CD14-positive monocyte (primary cell): ENCODE results near the gene AKR7A3. TPM values are rescaled to one million over a fixed set of nuclear protein-coding genes. Genes with fewer than 3 reads are reported as not detected.

Experiments used
- DNase-seq, 3 donors: peaks; one replicate each; pipeline ENCODE4 v3.0.0-alpha.2; 2011 to 2022
- H2AFZ ChIP-seq: 2 replicates; pipeline ENCODE4 v1.6.0; 2012; ENCODE audit warnings: mild to moderate bottlenecking, low read depth, low read length, inconsistent platforms; ENCODE audit not compliant: insufficient read depth, poor library complexity, severe bottlenecking
- H3K27ac ChIP-seq, 2 donors: 1 replicate in 1 of 2; 2 replicates in 1 of 2; pipeline ENCODE4 v1.5.1; 2012 to 2013; ENCODE audit warnings: low read length in 2 of 2, control low read depth in 1 of 2, inconsistent platforms in 1 of 2, low read depth in 1 of 2, mild to moderate bottlenecking in 1 of 2
- H3K27me3 ChIP-seq, 2 donors: one replicate each; pipeline versions ENCODE4 v1.6.0 to v1.6.1; 2011 to 2013; ENCODE audit warnings: low read length in 2 of 2; ENCODE audit not compliant: control insufficient read depth in 2 of 2, insufficient read depth in 2 of 2
- H3K36me3 ChIP-seq, 2 donors: replicated peaks in 1 of 2; 1 replicate in 1 of 2; 2 replicates in 1 of 2; pipeline versions ENCODE4 v1.5.1 to v1.6.1; 2012 to 2013; ENCODE audit warnings: low read length in 2 of 2, control low read depth in 1 of 2, inconsistent platforms in 1 of 2, mild to moderate bottlenecking in 1 of 2; ENCODE audit not compliant: insufficient read depth in 2 of 2, control insufficient read depth in 1 of 2
- H3K4me1 ChIP-seq, 2 donors: 1 replicate in 1 of 2; 2 replicates in 1 of 2; pipeline versions ENCODE4 v1.5.1 to v1.6.1; 2012 to 2013; ENCODE audit warnings: low read length in 2 of 2, control low read depth in 1 of 2, inconsistent platforms in 1 of 2, mild to moderate bottlenecking in 1 of 2, moderate library complexity in 1 of 2; ENCODE audit not compliant: insufficient read depth in 2 of 2, control insufficient read depth in 1 of 2
- H3K4me2 ChIP-seq: replicated peaks from 2 replicates; pipeline ENCODE3; 2012; ENCODE audit warnings: low read length, moderate library complexity, mild to moderate bottlenecking; ENCODE audit not compliant: poor library complexity, severe bottlenecking; ENCODE audit errors: extremely low read depth
- H3K4me3 ChIP-seq, 3 experiments: fragments of 200-600 bp in 1 of 3; sonication (generic) in 1 of 3; replicated peaks in 1 of 3; 1 replicate in 2 of 3; 2 replicates in 1 of 3; pipeline ENCODE4 v1.5.1; 2011 to 2013; ENCODE audit warnings: low read length in 3 of 3, mild to moderate bottlenecking in 3 of 3, control low read depth in 2 of 3, low read depth in 2 of 3, inconsistent platforms in 1 of 3, moderate library complexity in 1 of 3
- H3K79me2 ChIP-seq: 2 replicates; pipeline ENCODE4 v1.6.0; 2012; ENCODE audit warnings: mild to moderate bottlenecking, control low read depth, inconsistent platforms, low read length, moderate library complexity; ENCODE audit not compliant: insufficient read depth
- H3K9ac ChIP-seq: 2 replicates; pipeline ENCODE4 v1.6.0; 2017; ENCODE audit warnings: low read length, mild to moderate bottlenecking; ENCODE audit not compliant: insufficient read depth, poor library complexity, severe bottlenecking
- H3K9me3 ChIP-seq, 2 donors: replicated peaks in 1 of 2; 1 replicate in 1 of 2; 2 replicates in 1 of 2; pipeline versions ENCODE4 v1.5.1 to v1.6.1; 2012 to 2013; ENCODE audit warnings: low read length in 2 of 2, control low read depth in 1 of 2; ENCODE audit not compliant: control insufficient read depth in 1 of 2, insufficient read depth in 1 of 2
- H4K20me1 ChIP-seq: 2 replicates; pipeline ENCODE4 v1.6.0; 2012; ENCODE audit warnings: mild to moderate bottlenecking, low read length, control low read depth, moderate library complexity; ENCODE audit not compliant: insufficient read depth
- H3K27ac Mint-ChIP-seq, 7 donors: one replicate each; pipeline ENCODE4 v1.8.0; 2020; ENCODE audit warnings: mild to moderate bottlenecking in 7 of 7, mixed read lengths in 7 of 7, moderate library complexity in 6 of 7, inconsistent platforms in 2 of 7
- H3K27me3 Mint-ChIP-seq, 3 donors: one replicate each; pipeline ENCODE4 v1.8.0; 2021 to 2022; ENCODE audit warnings: low read depth in 3 of 3, mild to moderate bottlenecking in 3 of 3, mixed read lengths in 3 of 3, moderate library complexity in 3 of 3, inconsistent platforms in 1 of 3
- H3K36me3 Mint-ChIP-seq, 2 donors: one replicate each; pipeline ENCODE4 v1.8.0; 2020; ENCODE audit warnings: mixed read lengths in 2 of 2, inconsistent platforms in 1 of 2, mild to moderate bottlenecking in 1 of 2
- H3K4me1 Mint-ChIP-seq: one replicate; pipeline ENCODE4 v1.8.0; 2020; ENCODE audit warnings: mild to moderate bottlenecking, mixed read lengths
- H3K4me3 Mint-ChIP-seq, 2 donors: one replicate each; pipeline ENCODE4 v1.8.0; 2020; ENCODE audit warnings: mild to moderate bottlenecking in 2 of 2, mixed read lengths in 2 of 2, moderate library complexity in 1 of 2
- H3K9me3 Mint-ChIP-seq, 7 donors: one replicate each; pipeline ENCODE4 v1.8.0; 2020 to 2022; ENCODE audit warnings: mixed read lengths in 7 of 7, mild to moderate bottlenecking in 6 of 7, moderate library complexity in 6 of 7, inconsistent platforms in 2 of 7
- WGBS: methylation state at CpG from one replicate; pipeline ENCODE4 v1.1.5; 2013; ENCODE audit warnings: missing lambda C conversion rate; ENCODE audit not compliant: insufficient coverage; 5-methylcytosine and 5-hydroxymethylcytosine counted together
- intact Hi-C, 2 donors: fragments of 100-400 bp; cut with micrococcal nuclease; formaldehyde crosslinking; loops; one replicate each; pipeline versions ENCODE4 v1.15.0 to v1.15.1; 2023
- polyA plus RNA-seq, 3 donors: library from polyadenylated mRNA; depleted of rRNA in 1 of 3; unstranded in 2 of 3; stranded (reverse) in 1 of 3; fragments of 300-500 nt in 2 of 3; fragments of >200 nt in 1 of 3; fragmentation: Illumina TruSeq in 2 of 3; gene quantifications; 1 replicate in 2 of 3; 2 replicates in 1 of 3; pipeline ENCODE4 v1.2.3, GENCODE V29; 2012 to 2021
- TF ChIP-seq, protein P1 (sequence below): fragments of 200-600 bp; IDR thresholded peaks from one replicate; pipeline ENCODE4 v1.8.0; 2022; ENCODE audit warnings: antibody characterized with exemption, mild to moderate bottlenecking

The AKR7A3 gene
- polyA plus RNA-seq, 3 donors = 0.15 to 0.56 TPM; not detected in 1

DNA sequence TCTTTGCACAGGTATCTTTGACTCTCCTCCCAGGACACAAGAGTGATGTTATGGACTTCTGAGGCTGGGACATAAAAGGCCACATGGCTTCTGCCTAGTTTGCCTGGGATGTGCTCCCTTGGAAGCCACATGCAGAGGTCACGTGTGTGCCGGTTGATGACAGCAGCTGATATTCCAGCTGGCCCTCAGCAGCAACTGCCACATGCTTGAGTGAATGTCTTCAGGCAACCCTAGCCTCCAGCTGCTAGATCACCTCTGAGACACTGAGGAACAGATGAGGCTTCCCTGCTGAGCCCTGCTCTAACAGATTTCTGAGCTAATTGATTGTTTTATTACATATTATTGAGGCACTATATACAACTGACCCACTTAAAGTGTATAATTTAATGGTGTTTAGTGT lies 11.6 kb upstream of the AKR7A3 start:
- H3K36me3 ChIP-seq = peaks cover 15 to 33% of the 10 kb centered on the region in 2 donors
- no peak overlapping the region for H3K4me3 Mint-ChIP-seq
- H3K9me3 Mint-ChIP-seq = peaks cover 12 to 20% (median 18%) of the 10 kb centered on the region in 7 donors
- H3K4me1 ChIP-seq = no peaks in the 10 kb centered on the region
- WGBS = 96% methylated on average over 2 of the region's 2 CpGs
- H4K20me1 ChIP-seq = no peaks in the 10 kb centered on the region
- peaks cover 0 to 1% (median under 1%) of the 10 kb centered on the region in 3 donors for H3K27me3 Mint-ChIP-seq
- peaks cover 23 to 41% of the 10 kb centered on the region in 2 donors for H3K36me3 Mint-ChIP-seq
- intact Hi-C loops = no loop called here
- H3K27me3 ChIP-seq = no peaks in the 10 kb centered on the region
- no peak overlapping the region for H3K27ac ChIP-seq
- H3K4me1 Mint-ChIP-seq = no peaks in the 10 kb centered on the region
- no peak overlapping the region for H3K27ac Mint-ChIP-seq
- no peak overlapping the region for H3K9ac ChIP-seq
- no peaks in the 10 kb centered on the region for H3K79me2 ChIP-seq
- no peak for DNase-seq
- H2AFZ ChIP-seq = no peak overlapping the region
- H3K4me3 ChIP-seq = no peak overlapping the region
- TF ChIP-seq, protein P1, sequence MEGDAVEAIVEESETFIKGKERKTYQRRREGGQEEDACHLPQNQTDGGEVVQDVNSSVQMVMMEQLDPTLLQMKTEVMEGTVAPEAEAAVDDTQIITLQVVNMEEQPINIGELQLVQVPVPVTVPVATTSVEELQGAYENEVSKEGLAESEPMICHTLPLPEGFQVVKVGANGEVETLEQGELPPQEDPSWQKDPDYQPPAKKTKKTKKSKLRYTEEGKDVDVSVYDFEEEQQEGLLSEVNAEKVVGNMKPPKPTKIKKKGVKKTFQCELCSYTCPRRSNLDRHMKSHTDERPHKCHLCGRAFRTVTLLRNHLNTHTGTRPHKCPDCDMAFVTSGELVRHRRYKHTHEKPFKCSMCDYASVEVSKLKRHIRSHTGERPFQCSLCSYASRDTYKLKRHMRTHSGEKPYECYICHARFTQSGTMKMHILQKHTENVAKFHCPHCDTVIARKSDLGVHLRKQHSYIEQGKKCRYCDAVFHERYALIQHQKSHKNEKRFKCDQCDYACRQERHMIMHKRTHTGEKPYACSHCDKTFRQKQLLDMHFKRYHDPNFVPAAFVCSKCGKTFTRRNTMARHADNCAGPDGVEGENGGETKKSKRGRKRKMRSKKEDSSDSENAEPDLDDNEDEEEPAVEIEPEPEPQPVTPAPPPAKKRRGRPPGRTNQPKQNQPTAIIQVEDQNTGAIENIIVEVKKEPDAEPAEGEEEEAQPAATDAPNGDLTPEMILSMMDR = no peak
- no peak overlapping the region for H3K4me2 ChIP-seq
- H3K9me3 ChIP-seq = peaks cover 7 to 16% of the 10 kb centered on the region in 2 donors

DNA sequence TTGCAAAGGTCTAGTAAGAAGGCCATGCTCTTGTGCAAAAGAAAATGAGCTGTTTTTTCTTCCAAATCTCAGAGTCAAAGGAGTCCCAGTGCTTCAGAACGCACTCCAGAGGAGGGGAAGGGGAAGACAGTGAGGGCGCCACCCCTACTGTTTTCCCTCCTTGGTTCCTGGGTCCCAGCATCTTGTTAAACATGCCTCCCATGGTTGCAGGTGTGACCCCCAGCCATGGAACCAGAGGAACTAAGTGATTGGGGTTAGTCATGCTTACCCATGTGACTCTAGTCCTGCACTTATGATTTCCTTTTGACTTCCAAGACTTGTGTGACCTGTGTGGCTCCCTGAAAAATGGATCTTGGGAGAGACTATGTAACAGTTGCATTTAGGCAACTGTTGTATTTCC lies 6.1 kb upstream of the AKR7A3 start:
- Mint-ChIP-seq H3K4me1 (no peaks in the 10 kb centered on the region), H3K4me3 (no peak overlapping the region), H3K27ac (peak overlapping the region in 1 of 7 donors; percentile 21), H3K36me3 (peaks cover 0 to 26% of the 10 kb centered on the region in 2 donors), H3K27me3 (peaks cover 2 to 5% (median 3%) of the 10 kb centered on the region in 3 donors), H3K9me3 (peaks cover 26 to 62% (median 50%) of the 10 kb centered on the region in 7 donors)
- H3K27me3 ChIP-seq = peaks cover under 1 to 1% of the 10 kb centered on the region in 2 donors
- intact Hi-C loops = no loop called here
- no peak overlapping the region for H3K4me2 ChIP-seq
- no CpG with 5 or more reads among the region's 2 CpGs for WGBS
- H3K4me3 ChIP-seq = no peak overlapping the region
- no peaks in the 10 kb centered on the region for H3K79me2 ChIP-seq
- H3K36me3 ChIP-seq = no peaks in the 10 kb centered on the region
- peaks cover 26 to 41% of the 10 kb centered on the region in 2 donors for H3K9me3 ChIP-seq
- TF ChIP-seq, protein P1 = no peak
- H2AFZ ChIP-seq = no peak overlapping the region
- no peak for DNase-seq
- no peak overlapping the region for H3K27ac ChIP-seq
- H3K4me1 ChIP-seq = no peaks in the 10 kb centered on the region
- H3K9ac ChIP-seq = no peak overlapping the region
- no peaks in the 10 kb centered on the region for H4K20me1 ChIP-seq
